ENCODE results near the gene GAST.

The GAST gene

DNA sequence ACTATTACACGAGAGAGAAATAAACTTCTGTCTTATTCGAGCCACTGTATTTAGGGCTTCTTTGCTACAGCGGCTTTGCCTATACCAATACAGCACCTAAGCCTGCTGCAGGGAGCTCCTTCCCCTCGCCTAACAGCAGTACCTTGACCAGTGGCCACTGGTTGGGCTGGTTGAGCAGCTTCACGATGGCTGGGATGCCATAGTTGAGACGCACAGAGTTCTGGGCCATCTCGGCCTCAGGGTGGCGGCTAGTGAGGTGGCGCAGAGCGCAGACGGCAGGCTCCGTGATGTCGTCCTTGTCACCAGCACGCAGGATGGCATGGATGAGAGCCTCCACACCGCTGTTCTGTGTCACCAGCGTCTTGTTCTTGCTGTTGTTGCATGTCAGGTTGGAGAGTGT lies 50.7 kb downstream of the GAST start:
- TF ChIP-seq ZNF274 (IDR thresholded peaks at IDR 0.05; ENCODE audit: low read depth, low read length), result no peak
- H3K4me3 ChIP-seq (ENCODE audit: low read length), result no peak overlapping the region

DNA sequence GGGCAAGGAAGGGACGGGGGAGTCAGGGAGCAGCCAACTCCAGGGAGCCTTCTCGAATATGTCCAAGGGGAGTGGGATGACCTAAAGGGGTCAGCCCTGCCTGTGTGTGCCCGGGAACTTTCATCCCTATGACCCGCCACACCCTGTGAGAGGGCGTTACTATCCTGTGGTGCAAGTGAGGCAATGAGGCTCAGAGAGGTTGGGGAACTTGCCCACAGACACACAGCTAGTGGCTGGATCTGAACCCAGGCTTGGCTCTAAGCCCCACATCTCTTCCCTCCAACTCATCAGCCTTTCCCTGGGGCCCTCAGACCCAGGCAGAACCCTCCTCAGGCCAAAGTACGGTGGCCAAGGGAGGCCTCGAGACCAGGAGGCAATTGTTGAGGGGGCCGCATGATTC lies 51.2 kb downstream of the GAST start:
- no peak for TF ChIP-seq ZNF274 (IDR thresholded peaks at IDR 0.05; ENCODE audit: low read depth, low read length)
- no peak overlapping the region for H3K4me3 ChIP-seq (ENCODE audit: low read length)

All from GM08714 (cell line).